GM23338 (cell line): Measurements from ENCODE around the gene SH3GLB1.

Experiments
- CREB1 ChIP-seq: fragments of 250-450 bp; sonication (Bioruptor Pico); IDR thresholded peaks from 2 replicates; pipeline ENCODE4 v1.5.0; 2020; ENCODE audit warnings: low read depth, mild to moderate bottlenecking, moderate library complexity
- CTCF ChIP-seq, 2 experiments: fragments of 200-600 bp in 1 of 2; sonication (generic) in 1 of 2; conservative IDR thresholded peaks; 2 replicates each; pipeline versions ENCODE4 v1.5.1 to v1.6.1; 2016 to 2017; ENCODE audit warnings: antibody characterized with exemption in 2 of 2, low read depth in 2 of 2, mild to moderate bottlenecking in 2 of 2, moderate library complexity in 1 of 2
- EZH2 ChIP-seq: fragments of 200-600 bp; sonication (generic); IDR thresholded peaks from one replicate; pipeline ENCODE4 v1.8.0; 2017; ENCODE audit warnings: antibody characterized with exemption, mild to moderate bottlenecking, low read depth; ENCODE audit not compliant: unreplicated experiment
- EZH2phosphoT487 ChIP-seq: fragments of 200-600 bp; sonication (generic); IDR thresholded peaks from one replicate; pipeline ENCODE4 v1.8.1; 2018; ENCODE audit warnings: antibody characterized with exemption; ENCODE audit not compliant: unreplicated experiment
- JUNB ChIP-seq: IDR thresholded peaks from one replicate; pipeline ENCODE4 v1.6.1; 2016; ENCODE audit warnings: antibody characterized with exemption; ENCODE audit not compliant: unreplicated experiment
- POLR2AphosphoS5 ChIP-seq: IDR thresholded peaks from 2 replicates; pipeline ENCODE4 v1.6.1; 2016; ENCODE audit warnings: antibody characterized with exemption, low read depth
- TF ChIP-seq, protein P1 (sequence below): IDR thresholded peaks from one replicate; pipeline ENCODE4 v1.6.1; 2018; ENCODE audit warnings: antibody characterized with exemption; ENCODE audit not compliant: unreplicated experiment

DNA sequence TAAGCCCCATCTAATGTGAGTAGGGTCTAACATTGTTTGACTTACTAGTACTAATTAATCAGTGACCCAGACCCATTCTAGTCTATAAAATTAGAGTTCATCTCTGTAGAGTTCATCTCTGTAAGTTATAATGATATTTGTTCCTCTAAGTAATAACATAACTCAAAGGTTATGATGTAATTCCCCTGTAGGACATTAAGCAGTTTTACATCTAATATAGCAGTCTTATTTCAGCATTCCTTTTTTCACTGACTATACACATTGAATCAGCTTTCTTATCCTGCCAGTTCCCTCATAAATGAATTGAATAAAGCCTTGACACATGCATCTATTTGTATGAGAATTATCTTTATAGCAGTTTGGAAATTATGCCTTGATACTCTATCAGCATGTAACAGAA lies 90.9 kb downstream of the SH3GLB1 start:
- no peak for TF ChIP-seq EZH2
- no peak for TF ChIP-seq EZH2phosphoT487
- no peak for TF ChIP-seq CTCF (conservative IDR thresholded peaks at IDR 0.05; ENCODE audit: low read depth in 2 of 2)
- no peak for TF ChIP-seq JUNB
- TF ChIP-seq POLR2AphosphoS5 = no peak
- TF ChIP-seq, protein P1, sequence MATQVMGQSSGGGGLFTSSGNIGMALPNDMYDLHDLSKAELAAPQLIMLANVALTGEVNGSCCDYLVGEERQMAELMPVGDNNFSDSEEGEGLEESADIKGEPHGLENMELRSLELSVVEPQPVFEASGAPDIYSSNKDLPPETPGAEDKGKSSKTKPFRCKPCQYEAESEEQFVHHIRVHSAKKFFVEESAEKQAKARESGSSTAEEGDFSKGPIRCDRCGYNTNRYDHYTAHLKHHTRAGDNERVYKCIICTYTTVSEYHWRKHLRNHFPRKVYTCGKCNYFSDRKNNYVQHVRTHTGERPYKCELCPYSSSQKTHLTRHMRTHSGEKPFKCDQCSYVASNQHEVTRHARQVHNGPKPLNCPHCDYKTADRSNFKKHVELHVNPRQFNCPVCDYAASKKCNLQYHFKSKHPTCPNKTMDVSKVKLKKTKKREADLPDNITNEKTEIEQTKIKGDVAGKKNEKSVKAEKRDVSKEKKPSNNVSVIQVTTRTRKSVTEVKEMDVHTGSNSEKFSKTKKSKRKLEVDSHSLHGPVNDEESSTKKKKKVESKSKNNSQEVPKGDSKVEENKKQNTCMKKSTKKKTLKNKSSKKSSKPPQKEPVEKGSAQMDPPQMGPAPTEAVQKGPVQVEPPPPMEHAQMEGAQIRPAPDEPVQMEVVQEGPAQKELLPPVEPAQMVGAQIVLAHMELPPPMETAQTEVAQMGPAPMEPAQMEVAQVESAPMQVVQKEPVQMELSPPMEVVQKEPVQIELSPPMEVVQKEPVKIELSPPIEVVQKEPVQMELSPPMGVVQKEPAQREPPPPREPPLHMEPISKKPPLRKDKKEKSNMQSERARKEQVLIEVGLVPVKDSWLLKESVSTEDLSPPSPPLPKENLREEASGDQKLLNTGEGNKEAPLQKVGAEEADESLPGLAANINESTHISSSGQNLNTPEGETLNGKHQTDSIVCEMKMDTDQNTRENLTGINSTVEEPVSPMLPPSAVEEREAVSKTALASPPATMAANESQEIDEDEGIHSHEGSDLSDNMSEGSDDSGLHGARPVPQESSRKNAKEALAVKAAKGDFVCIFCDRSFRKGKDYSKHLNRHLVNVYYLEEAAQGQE = no peak
- TF ChIP-seq CREB1 (CRISPR knock-in tag) = no peak
